GM12878 (cell line): ENCODE results near the gene CNTN6. TPM values are rescaled to one million over a fixed set of nuclear protein-coding genes. Genes with fewer than 3 reads are reported as not detected.

Source experiments
- ATAC-seq: fragments of 200-7000 bp; cut with Tn5 transposase; 3 replicates; pipeline ENCODE4 v1.9.1; 2020; ENCODE audit warnings: mild to moderate bottlenecking, moderate library complexity
- BruUV-seq: library from RNA; stranded (reverse); fragments of 400-500 nt; replicated peaks from 2 replicates; lab custom pipeline; 2021; lab: Mats Ljungman, UMichigan
- CTCF ChIA-PET: fragments of 300-600 bp; sonication (Branson Sonifier 250); formaldehyde crosslinking; extraction: SDS; loops from one replicate; lab custom pipeline; 2021; ENCODE audit warnings: inconsistent platforms; lab: Yijun Ruan, JAX
- POLR2A ChIA-PET: fragments of 350-600 bp; formaldehyde crosslinking; extraction: SDS; loops from one replicate; lab custom pipeline; 2021; ENCODE audit warnings: inconsistent platforms; lab: Charles Lee
- RAD21 ChIA-PET: fragments of 300-600 bp; sonication (Branson Sonifier 250); formaldehyde crosslinking; loops from one replicate; lab custom pipeline; 2023; ENCODE audit warnings: antibody characterized with exemption; ENCODE audit not compliant: unreplicated experiment; lab: Charles Lee
- SMC1A ChIA-PET: fragments of 300-600 bp; sonication (Branson Sonifier 250); formaldehyde crosslinking; loops from one replicate; lab custom pipeline; 2023; ENCODE audit not compliant: unreplicated experiment, uncharacterized antibody; lab: Charles Lee
- DNase-seq: peaks from one replicate; pipeline ENCODE4 v3.0.0-alpha.2; 2011; ENCODE audit warnings: low read depth, low spot score
- FAIRE-seq: peaks from 3 replicates; lab custom pipeline; 2011; peaks lifted over from hg19 to GRCh38; lab: Jason Lieb, UNC
- H2AFZ ChIP-seq: 2 replicates; pipeline ENCODE4 v1.6.0; 2011; ENCODE audit warnings: low read depth, low read length, control low read depth; ENCODE audit not compliant: control insufficient read depth
- H3K27ac ChIP-seq: 2 replicates; pipeline ENCODE4 v1.5.1; 2011; ENCODE audit warnings: control low read depth; ENCODE audit not compliant: control insufficient read depth, insufficient read depth
- H3K27me3 ChIP-seq, 2 experiments: replicated peaks in 1 of 2; 2 replicates each; pipeline versions ENCODE4 v1.6.0 to v1.6.1; 2011; ENCODE audit warnings: low read length in 1 of 2; ENCODE audit not compliant: control insufficient read depth in 2 of 2, insufficient read depth in 2 of 2
- H3K36me3 ChIP-seq, 2 experiments: 2 replicates each; pipeline ENCODE4 v1.5.1; 2011; ENCODE audit warnings: low read length in 1 of 2; ENCODE audit not compliant: control insufficient read depth in 2 of 2, insufficient read depth in 2 of 2
- H3K4me1 ChIP-seq: 2 replicates; pipeline ENCODE4 v1.6.1; 2011; ENCODE audit warnings: mild to moderate bottlenecking, low read length, moderate library complexity, mixed read lengths; ENCODE audit not compliant: control insufficient read depth, insufficient read depth
- H3K4me2 ChIP-seq: 2 replicates; pipeline ENCODE4 v1.6.0; 2011; ENCODE audit warnings: control low read depth; ENCODE audit not compliant: control insufficient read depth, insufficient read depth
- H3K4me3 ChIP-seq: fragments of 200-600 bp; sonication (generic); 2 replicates; pipeline ENCODE4 v1.5.1; 2016
- H3K79me2 ChIP-seq: 2 replicates; pipeline ENCODE4 v1.6.0; 2011; ENCODE audit warnings: low read length; ENCODE audit not compliant: control insufficient read depth, insufficient read depth
- H3K9ac ChIP-seq: 2 replicates; pipeline ENCODE4 v1.8.0; 2011; ENCODE audit warnings: low read length, control low read depth, mixed read lengths; ENCODE audit not compliant: control insufficient read depth, insufficient read depth
- H3K9me3 ChIP-seq: replicated peaks from 3 replicates; pipeline ENCODE4 v1.5.1; 2011; ENCODE audit warnings: mild to moderate bottlenecking, low read length; ENCODE audit not compliant: control insufficient read depth, insufficient read depth
- H4K20me1 ChIP-seq: 2 replicates; pipeline ENCODE4 v1.6.0; 2011; ENCODE audit not compliant: control insufficient read depth, insufficient read depth
- BHLHE40 ChIP-seq, 2 experiments: fragments of 450-650 bp in 1 of 2; IDR thresholded peaks; 2 replicates each; pipeline ENCODE4 v1.6.1; 2011 to 2017; ENCODE audit warnings: low read depth in 2 of 2, borderline replicate concordance in 1 of 2, improper control_type of control experiment in 1 of 2, low read length in 1 of 2, mild to moderate bottlenecking in 1 of 2
- CBX3 ChIP-seq: fragments of 200-600 bp; sonication (generic); IDR thresholded peaks from 2 replicates; pipeline ENCODE4 v1.6.1; 2016; ENCODE audit warnings: low read depth, borderline replicate concordance
- MYB ChIP-seq: fragments of 150-350 bp; IDR thresholded peaks from 2 replicates; pipeline ENCODE4 v1.6.1; 2014; ENCODE audit warnings: mild to moderate bottlenecking, low read depth, low read length, borderline replicate concordance
- MYC ChIP-seq: IDR thresholded peaks from 2 replicates; pipeline ENCODE4 v1.6.1; 2011; ENCODE audit warnings: mild to moderate bottlenecking, low read length, moderate library complexity, inconsistent platforms; ENCODE audit not compliant: insufficient read depth, insufficient replicate concordance, insufficient read length, severe bottlenecking
- NFXL1 ChIP-seq: fragments of 450-650 bp; IDR thresholded peaks from 2 replicates; pipeline ENCODE4 v1.6.1; 2017; ENCODE audit warnings: antibody characterized with exemption, mild to moderate bottlenecking, borderline replicate concordance
- NFYB ChIP-seq: IDR thresholded peaks from 2 replicates; pipeline ENCODE4 v1.6.1; 2011; ENCODE audit warnings: low read depth, mild to moderate bottlenecking, low read length, improper control_type of control experiment, moderate library complexity; ENCODE audit not compliant: insufficient read depth
- PML ChIP-seq: IDR thresholded peaks from 2 replicates; pipeline ENCODE4 v1.6.1; 2012; ENCODE audit warnings: low read length, inconsistent platforms
- RAD21 ChIP-seq: IDR thresholded peaks from 2 replicates; pipeline ENCODE4 v1.6.1; 2011; ENCODE audit warnings: mild to moderate bottlenecking, low read depth, low read length, moderate library complexity; ENCODE audit not compliant: insufficient read depth
- TARDBP ChIP-seq: IDR thresholded peaks from 2 replicates; pipeline ENCODE4 v1.6.1; 2016; ENCODE audit warnings: borderline replicate concordance
- WGBS: methylation state at CpG from one replicate; pipeline ENCODE4 v1.1.6; 2016; ENCODE audit warnings: low lambda C conversion rate; ENCODE audit not compliant: insufficient replicate concordance, insufficient coverage; ENCODE audit errors: missing lambda C conversion rate; 5-methylcytosine and 5-hydroxymethylcytosine counted together
- in situ Hi-C: fragments of 300-500 bp; cut with MboI; formaldehyde crosslinking; loops from 9 replicates; pipeline ENCODE4 v1.14.3; 2018; ENCODE audit warnings: mixed read lengths
- intact Hi-C: fragments of 100-400 bp; cut with micrococcal nuclease; formaldehyde crosslinking; loops from one replicate; pipeline ENCODE4 v1.14.2; 2022; ENCODE audit not compliant: unreplicated experiment
- polyA plus RNA-seq, 11 experiments: library from polyadenylated mRNA; depleted of rRNA in 4 of 11; unstranded in 6 of 11; stranded (reverse) in 5 of 11; fragments of >200 nt; fragmentation: Nextera tagmentation in 4 of 11; fragmentation: Illumina TruSeq in 1 of 11; extraction: Ambion mirVana in 4 of 11; extraction: Trizol in 1 of 11; gene quantifications; 1 replicate in 1 of 11; 2 replicates in 10 of 11; pipeline versions ENCODE4 v1.2.1 to v1.2.3, GENCODE V29; 2011 to 2016; ENCODE audit warnings: inconsistent platforms in 2 of 11, missing spikeins in 2 of 11, low read depth in 1 of 11
- total RNA-seq, 4 experiments: library from RNA; depleted of rRNA in 3 of 4; stranded (reverse); fragments of >200 nt in 3 of 4; fragmentation: Illumina TruSeq in 1 of 4; extraction: Trizol in 1 of 4; gene quantifications; 2 replicates each; pipeline versions ENCODE4 v1.2.1 to v1.2.3, GENCODE V29; 2013 to 2021
- TF ChIP-seq, protein P1 (sequence below): fragments of 450-650 bp; IDR thresholded peaks from 2 replicates; pipeline ENCODE4 v1.6.1; 2017; ENCODE audit warnings: mild to moderate bottlenecking, moderate library complexity
- TF ChIP-seq, protein P2 (sequence below): fragments of 450-650 bp; IDR thresholded peaks from 2 replicates; pipeline ENCODE4 v1.6.1; 2016; ENCODE audit warnings: mild to moderate bottlenecking, moderate library complexity, borderline replicate concordance
- TF ChIP-seq, protein P3 (sequence below): fragments of 450-650 bp; IDR thresholded peaks from 2 replicates; pipeline ENCODE4 v1.6.1; 2017; ENCODE audit warnings: low read depth, mild to moderate bottlenecking, moderate library complexity

CNTN6 gene
- total and polyA plus RNA-seq, 10 of the 15 experiments (the other 5 are each of a cell fraction or from before 2014, with no cell fraction given): not detected

GRCh38 chr3:1275495-1275894, 182.7 kb downstream of the CNTN6 start (continued):
- TF ChIP-seq, protein P1, sequence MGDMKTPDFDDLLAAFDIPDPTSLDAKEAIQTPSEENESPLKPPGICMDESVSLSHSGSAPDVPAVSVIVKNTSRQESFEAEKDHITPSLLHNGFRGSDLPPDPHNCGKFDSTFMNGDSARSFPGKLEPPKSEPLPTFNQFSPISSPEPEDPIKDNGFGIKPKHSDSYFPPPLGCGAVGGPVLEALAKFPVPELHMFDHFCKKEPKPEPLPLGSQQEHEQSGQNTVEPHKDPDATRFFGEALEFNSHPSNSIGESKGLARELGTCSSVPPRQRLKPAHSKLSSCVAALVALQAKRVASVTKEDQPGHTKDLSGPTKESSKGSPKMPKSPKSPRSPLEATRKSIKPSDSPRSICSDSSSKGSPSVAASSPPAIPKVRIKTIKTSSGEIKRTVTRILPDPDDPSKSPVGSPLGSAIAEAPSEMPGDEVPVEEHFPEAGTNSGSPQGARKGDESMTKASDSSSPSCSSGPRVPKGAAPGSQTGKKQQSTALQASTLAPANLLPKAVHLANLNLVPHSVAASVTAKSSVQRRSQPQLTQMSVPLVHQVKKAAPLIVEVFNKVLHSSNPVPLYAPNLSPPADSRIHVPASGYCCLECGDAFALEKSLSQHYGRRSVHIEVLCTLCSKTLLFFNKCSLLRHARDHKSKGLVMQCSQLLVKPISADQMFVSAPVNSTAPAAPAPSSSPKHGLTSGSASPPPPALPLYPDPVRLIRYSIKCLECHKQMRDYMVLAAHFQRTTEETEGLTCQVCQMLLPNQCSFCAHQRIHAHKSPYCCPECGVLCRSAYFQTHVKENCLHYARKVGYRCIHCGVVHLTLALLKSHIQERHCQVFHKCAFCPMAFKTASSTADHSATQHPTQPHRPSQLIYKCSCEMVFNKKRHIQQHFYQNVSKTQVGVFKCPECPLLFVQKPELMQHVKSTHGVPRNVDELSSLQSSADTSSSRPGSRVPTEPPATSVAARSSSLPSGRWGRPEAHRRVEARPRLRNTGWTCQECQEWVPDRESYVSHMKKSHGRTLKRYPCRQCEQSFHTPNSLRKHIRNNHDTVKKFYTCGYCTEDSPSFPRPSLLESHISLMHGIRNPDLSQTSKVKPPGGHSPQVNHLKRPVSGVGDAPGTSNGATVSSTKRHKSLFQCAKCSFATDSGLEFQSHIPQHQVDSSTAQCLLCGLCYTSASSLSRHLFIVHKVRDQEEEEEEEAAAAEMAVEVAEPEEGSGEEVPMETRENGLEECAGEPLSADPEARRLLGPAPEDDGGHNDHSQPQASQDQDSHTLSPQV: no peak
- TF ChIP-seq BHLHE40 (IDR thresholded peaks at IDR 0.05; ENCODE audit: borderline replicate concordance in 1 of 2, low read depth in 2 of 2, low read length in 1 of 2): no peak
- TF ChIP-seq RAD21: peak; percentile 46

- DNase-seq: no peak
- Histone ChIP-seq H3K79me2 (no peaks in the 10 kb centered on the region), H3K9ac (no peak overlapping the region), H3K4me2 (no peak overlapping the region), H3K4me1 (no peaks in the 10 kb centered on the region), H3K9me3 (no peaks in the 10 kb centered on the region), H3K4me3 (no peak overlapping the region), H3K27ac (no peak overlapping the region), H3K36me3 (no peaks in the 10 kb centered on the region), H2AFZ (no peak overlapping the region), H4K20me1 (no peaks in the 10 kb centered on the region), H3K27me3 (no peaks in the 10 kb centered on the region)
- RAD21 ChIA-PET: no interaction called here
- intact Hi-C loops (no loop called here), in situ Hi-C loops (no loop called here)
- POLR2A ChIA-PET: no interaction called here
- ATAC-seq: no peak
- BruUV-seq: no TSS peak
- FAIRE-seq: no peak
- 3% methylated on average over 4 of the region's 4 CpGs for WGBS
- SMC1A ChIA-PET: interaction anchor here (0.9 kb wide), 1 partner anchor 13 kb away, joined by 3 read pairs; no protein-coding TSS in a partner anchor
- CTCF ChIA-PET: interaction anchor here (0.5 kb wide), 1 partner anchor 1891 kb away, joined by 3 read pairs; the partner anchor contains the start of gene CRBN
- TF ChIP-seq CBX3: no peak
- TF ChIP-seq MYB: no peak
- TF ChIP-seq NFXL1: no peak
- TF ChIP-seq RAD21: no peak
- TF ChIP-seq, protein P2, sequence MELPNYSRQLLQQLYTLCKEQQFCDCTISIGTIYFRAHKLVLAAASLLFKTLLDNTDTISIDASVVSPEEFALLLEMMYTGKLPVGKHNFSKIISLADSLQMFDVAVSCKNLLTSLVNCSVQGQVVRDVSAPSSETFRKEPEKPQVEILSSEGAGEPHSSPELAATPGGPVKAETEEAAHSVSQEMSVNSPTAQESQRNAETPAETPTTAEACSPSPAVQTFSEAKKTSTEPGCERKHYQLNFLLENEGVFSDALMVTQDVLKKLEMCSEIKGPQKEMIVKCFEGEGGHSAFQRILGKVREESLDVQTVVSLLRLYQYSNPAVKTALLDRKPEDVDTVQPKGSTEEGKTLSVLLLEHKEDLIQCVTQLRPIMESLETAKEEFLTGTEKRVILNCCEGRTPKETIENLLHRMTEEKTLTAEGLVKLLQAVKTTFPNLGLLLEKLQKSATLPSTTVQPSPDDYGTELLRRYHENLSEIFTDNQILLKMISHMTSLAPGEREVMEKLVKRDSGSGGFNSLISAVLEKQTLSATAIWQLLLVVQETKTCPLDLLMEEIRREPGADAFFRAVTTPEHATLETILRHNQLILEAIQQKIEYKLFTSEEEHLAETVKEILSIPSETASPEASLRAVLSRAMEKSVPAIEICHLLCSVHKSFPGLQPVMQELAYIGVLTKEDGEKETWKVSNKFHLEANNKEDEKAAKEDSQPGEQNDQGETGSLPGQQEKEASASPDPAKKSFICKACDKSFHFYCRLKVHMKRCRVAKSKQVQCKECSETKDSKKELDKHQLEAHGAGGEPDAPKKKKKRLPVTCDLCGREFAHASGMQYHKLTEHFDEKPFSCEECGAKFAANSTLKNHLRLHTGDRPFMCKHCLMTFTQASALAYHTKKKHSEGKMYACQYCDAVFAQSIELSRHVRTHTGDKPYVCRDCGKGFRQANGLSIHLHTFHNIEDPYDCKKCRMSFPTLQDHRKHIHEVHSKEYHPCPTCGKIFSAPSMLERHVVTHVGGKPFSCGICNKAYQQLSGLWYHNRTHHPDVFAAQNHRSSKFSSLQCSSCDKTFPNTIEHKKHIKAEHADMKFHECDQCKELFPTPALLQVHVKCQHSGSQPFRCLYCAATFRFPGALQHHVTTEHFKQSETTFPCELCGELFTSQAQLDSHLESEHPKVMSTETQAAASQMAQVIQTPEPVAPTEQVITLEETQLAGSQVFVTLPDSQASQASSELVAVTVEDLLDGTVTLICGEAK: no peak
- TF ChIP-seq, protein P3, sequence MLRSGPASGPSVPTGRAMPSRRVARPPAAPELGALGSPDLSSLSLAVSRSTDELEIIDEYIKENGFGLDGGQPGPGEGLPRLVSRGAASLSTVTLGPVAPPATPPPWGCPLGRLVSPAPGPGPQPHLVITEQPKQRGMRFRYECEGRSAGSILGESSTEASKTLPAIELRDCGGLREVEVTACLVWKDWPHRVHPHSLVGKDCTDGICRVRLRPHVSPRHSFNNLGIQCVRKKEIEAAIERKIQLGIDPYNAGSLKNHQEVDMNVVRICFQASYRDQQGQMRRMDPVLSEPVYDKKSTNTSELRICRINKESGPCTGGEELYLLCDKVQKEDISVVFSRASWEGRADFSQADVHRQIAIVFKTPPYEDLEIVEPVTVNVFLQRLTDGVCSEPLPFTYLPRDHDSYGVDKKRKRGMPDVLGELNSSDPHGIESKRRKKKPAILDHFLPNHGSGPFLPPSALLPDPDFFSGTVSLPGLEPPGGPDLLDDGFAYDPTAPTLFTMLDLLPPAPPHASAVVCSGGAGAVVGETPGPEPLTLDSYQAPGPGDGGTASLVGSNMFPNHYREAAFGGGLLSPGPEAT: no peak
- TF ChIP-seq TARDBP: no peak
- TF ChIP-seq NFYB: no peak
- no peak for TF ChIP-seq MYC
- TF ChIP-seq PML: no peak
Observed at GRCh38 chr3:1287815-1288214, 195.0 kb downstream of the CNTN6 start.
